A549 (cell line): ENCODE results near the gene MEGF8. TPM values are rescaled to one million over a fixed set of nuclear protein-coding genes. Genes with fewer than 3 reads are reported as not detected.

Source experiments
- ATAC-seq, 2 experiments: fragments of 200-7000 bp in 1 of 2; fragments of >200 bp in 1 of 2; cut with Nextera tagmentation in 1 of 2; cut with Tn5 transposase in 1 of 2; 3 replicates each; pipeline versions ENCODE4 v1.8.0 to v1.9.1; 2018 to 2020; ENCODE audit warnings: mild to moderate bottlenecking in 1 of 2, moderate library complexity in 1 of 2
- CTCF ChIA-PET: fragments of 300-600 bp; sonication (Branson Sonifier 250); formaldehyde crosslinking; extraction: SDS; loops from one replicate; lab custom pipeline; 2021; ENCODE audit warnings: antibody characterized with exemption, inconsistent platforms; lab: Yijun Ruan, JAX
- POLR2A ChIA-PET: fragments of 350-600 bp; formaldehyde crosslinking; extraction: SDS; loops from one replicate; lab custom pipeline; 2021; ENCODE audit warnings: antibody characterized with exemption, inconsistent platforms; lab: Yijun Ruan, JAX
- DNase-seq, 2 experiments: peaks; one replicate each; pipeline versions ENCODE4 v3.0.0 to v3.0.0-alpha.2; 2011 to 2016; ENCODE audit warnings: low read depth in 1 of 2, low spot score in 1 of 2
- FAIRE-seq: peaks from 2 replicates; lab custom pipeline; 2011; peaks lifted over from hg19 to GRCh38; lab: Jason Lieb, UNC
- H3K27ac ChIP-seq, 2 experiments: fragments of >200 bp; sonication (Bioruptor Twin); formaldehyde crosslinking; 3 replicates each; pipeline ENCODE4 v1.5.1; 2016 to 2017
- H3K4me1 ChIP-seq: fragments of >200 bp; sonication (Bioruptor Twin); formaldehyde crosslinking; 3 replicates; pipeline ENCODE4 v1.6.1; 2016
- H3K4me2 ChIP-seq: fragments of >200 bp; sonication (Bioruptor Twin); formaldehyde crosslinking; 3 replicates; pipeline ENCODE4 v1.6.1; 2016
- H3K4me3 ChIP-seq: fragments of >200 bp; sonication (Bioruptor Twin); formaldehyde crosslinking; 3 replicates; pipeline ENCODE4 v1.5.1; 2016
- H3K9me3 ChIP-seq: fragments of >200 bp; sonication (Bioruptor Twin); formaldehyde crosslinking; 3 replicates; pipeline ENCODE4 v1.6.1; 2016
- ESRRA ChIP-seq: fragments of 150-350 bp; IDR thresholded peaks from 2 replicates; pipeline ENCODE4 v1.6.1; 2014; ENCODE audit warnings: mild to moderate bottlenecking, low read length, borderline replicate concordance
- HOXA7 ChIP-seq: fragments of 250-450 bp; sonication (Bioruptor Pico); IDR thresholded peaks from 2 replicates; pipeline ENCODE4 v1.5.0; 2020; ENCODE audit warnings: mild to moderate bottlenecking, moderate library complexity
- JUN ChIP-seq, 2 experiments: fragments of >200 bp; sonication (Bioruptor Twin); formaldehyde crosslinking; IDR thresholded peaks; 2 replicates in 1 of 2; 3 replicates in 1 of 2; pipeline ENCODE4 v1.6.1; 2016 to 2017
- KDM5A ChIP-seq: fragments of 200-600 bp; sonication (generic); IDR thresholded peaks from 2 replicates; pipeline ENCODE4 v1.6.1; 2016; ENCODE audit warnings: antibody characterized with exemption, mild to moderate bottlenecking
- MAZ ChIP-seq: fragments of 150-350 bp; IDR thresholded peaks from 2 replicates; pipeline ENCODE4 v1.6.1; 2014; ENCODE audit warnings: antibody characterized with exemption, low read depth, low read length, borderline replicate concordance
- RFX5 ChIP-seq: fragments of 450-650 bp; IDR thresholded peaks from 2 replicates; pipeline ENCODE4 v1.7.1; 2014; ENCODE audit warnings: antibody characterized with exemption, mild to moderate bottlenecking, moderate library complexity
- RNF2 ChIP-seq: fragments of 200-600 bp; sonication (generic); IDR thresholded peaks from 2 replicates; pipeline ENCODE4 v1.6.1; 2016; ENCODE audit warnings: low read depth, mild to moderate bottlenecking, antibody characterized with exemption, moderate library complexity, borderline replicate concordance
- TFCP2L1 ChIP-seq: fragments of 250-450 bp; sonication (Bioruptor Pico); IDR thresholded peaks from 2 replicates; pipeline ENCODE4 v1.5.0; 2021; ENCODE audit warnings: mild to moderate bottlenecking
- WGBS: methylation state at CpG from one replicate; pipeline ENCODE4 v1.1.6; 2017; ENCODE audit errors: missing lambda C conversion rate; 5-methylcytosine and 5-hydroxymethylcytosine counted together
- polyA plus RNA-seq, 4 experiments: library from polyadenylated mRNA; depleted of rRNA in 3 of 4; stranded (reverse); fragments of >200 nt; fragmentation: RNase III in 1 of 4; extraction: RNeasy Plus Mini Kit Qiagen cat#74134 plus additional on column Dnase treatment in 1 of 4; gene quantifications; 2 replicates in 3 of 4; 3 replicates in 1 of 4; pipeline ENCODE4 v1.2.3, GENCODE V29; 2011 to 2017
- TF ChIP-seq, protein P1 (sequence below): IDR thresholded peaks from 2 replicates; pipeline ENCODE4 v1.6.1; 2012; ENCODE audit warnings: low read depth, borderline replicate concordance
- TF ChIP-seq, protein P2 (sequence below): fragments of 200-600 bp; sonication (generic); IDR thresholded peaks from 2 replicates; pipeline ENCODE4 v1.6.1; 2016; ENCODE audit warnings: antibody characterized with exemption, mild to moderate bottlenecking, moderate library complexity
- TF ChIP-seq, protein P3 (sequence below): IDR thresholded peaks from 2 replicates; pipeline ENCODE4 v1.6.1; 2012
- TF ChIP-seq, protein P4 (sequence below): fragments of >200 bp; sonication (Bioruptor Twin); formaldehyde crosslinking; IDR thresholded peaks from 3 replicates; pipeline ENCODE4 v1.6.1; 2016

MEGF8 gene
- polyA plus RNA-seq, 2 of the 4 experiments (the other 2 are of a cell fraction), result 10.4 to 27.2 TPM

DNA sequence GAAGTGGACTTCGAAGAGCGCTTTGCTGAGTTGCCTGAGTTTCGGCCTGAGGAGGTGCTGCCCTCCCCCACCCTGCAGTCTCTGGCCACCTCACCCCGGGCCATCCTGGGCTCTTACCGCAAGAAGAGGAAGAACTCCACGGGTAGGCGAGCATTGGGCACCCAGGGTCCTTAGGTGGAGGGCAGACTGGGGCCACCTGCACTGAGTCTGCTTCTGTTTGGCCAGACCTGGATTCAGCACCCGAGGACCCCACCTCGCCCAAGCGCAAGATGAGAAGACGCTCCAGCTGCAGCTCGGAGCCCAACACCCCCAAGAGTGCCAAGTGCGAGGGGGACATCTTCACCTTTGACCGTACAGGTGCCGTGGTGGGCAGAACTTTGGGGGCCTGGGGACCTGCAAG, 31.5 kb upstream of the MEGF8 start:
- CTCF ChIA-PET, result interaction anchor here (0.6 to 23.7 kb wide), 17 partner anchors 4 to 185 kb away, joined by 3 to 616 read pairs (median 6); partner anchors contain the start of genes GSK3A, PAFAH1B3, POU2F2 and PRR19
- 91% methylated on average over 15 of the region's 15 CpGs for WGBS
- no peak for FAIRE-seq

DNA sequence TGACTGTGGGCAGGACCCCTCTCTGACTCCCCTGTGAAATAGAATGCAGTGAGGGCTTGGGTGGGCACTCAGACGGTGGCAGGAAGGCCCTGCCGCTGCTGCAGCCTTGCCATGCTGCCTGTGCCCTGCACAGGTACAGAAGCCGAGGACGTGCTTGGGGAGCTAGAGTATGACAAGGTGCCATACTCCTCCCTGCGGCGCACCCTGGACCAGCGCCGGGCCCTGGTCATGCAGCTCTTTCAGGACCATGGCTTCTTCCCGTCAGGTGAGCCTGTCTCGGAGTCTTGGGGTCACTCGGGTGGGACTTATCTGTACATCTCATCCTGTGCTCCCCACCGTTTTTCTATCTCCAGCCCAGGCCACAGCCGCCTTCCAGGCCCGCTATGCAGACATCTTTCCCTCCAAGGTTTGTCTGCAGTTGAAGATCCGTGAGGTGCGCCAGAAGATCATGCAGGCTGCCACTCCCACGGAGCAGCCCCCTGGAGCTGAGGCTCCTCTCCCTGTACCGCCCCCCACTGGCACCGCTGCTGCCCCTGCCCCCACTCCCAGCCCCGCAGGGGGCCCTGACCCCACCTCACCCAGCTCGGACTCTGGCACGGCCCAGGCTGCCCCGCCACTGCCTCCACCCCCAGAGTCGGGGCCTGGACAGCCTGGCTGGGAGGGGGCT, 30.8 kb upstream of the MEGF8 start:
- H3K27ac ChIP-seq, result no peak overlapping the region
- ATAC-seq (no peak), FAIRE-seq (no peak)
- POLR2A ChIA-PET, result no interaction called here
- no peak overlapping the region for H3K4me2 ChIP-seq
- H3K9me3 ChIP-seq, result no peaks in the 10 kb centered on the region
- TF ChIP-seq JUN (IDR thresholded peaks at IDR 0.05), result 0 out of 5 replicates have a peak, but pooled peaks of 1 of the 2 experiments have one; percentile 3
- TF ChIP-seq, protein P1, sequence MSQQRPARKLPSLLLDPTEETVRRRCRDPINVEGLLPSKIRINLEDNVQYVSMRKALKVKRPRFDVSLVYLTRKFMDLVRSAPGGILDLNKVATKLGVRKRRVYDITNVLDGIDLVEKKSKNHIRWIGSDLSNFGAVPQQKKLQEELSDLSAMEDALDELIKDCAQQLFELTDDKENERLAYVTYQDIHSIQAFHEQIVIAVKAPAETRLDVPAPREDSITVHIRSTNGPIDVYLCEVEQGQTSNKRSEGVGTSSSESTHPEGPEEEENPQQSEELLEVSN, result no peak
- TF ChIP-seq, all 56 proteins: peak for 1
- WGBS, result 88% methylated on average over 22 of the region's 24 CpGs
- CTCF ChIA-PET, result interaction anchor here (0.9 to 23.7 kb wide), 20 partner anchors 4 to 186 kb away, joined by 3 to 616 read pairs (median 8); partner anchors contain the start of genes GSK3A, PAFAH1B3, POU2F2 and PRR19
- DNase-seq, result no peak
- Histone ChIP-seq H3K4me1 (peaks cover 8% of the 10 kb centered on the region), H3K4me3 (no peak overlapping the region)

More for the DNA sequence above, 31.5 kb upstream of the MEGF8 start:
- no peak overlapping the region for H3K4me3 ChIP-seq
- no peaks in the 10 kb centered on the region for H3K9me3 ChIP-seq
- POLR2A ChIA-PET, result interaction anchor here (1.5 kb wide), 1 partner anchor 8 kb away, joined by 4 read pairs; the partner anchor contains the start of genes PAFAH1B3 and PRR19
- TF ChIP-seq, protein P2, sequence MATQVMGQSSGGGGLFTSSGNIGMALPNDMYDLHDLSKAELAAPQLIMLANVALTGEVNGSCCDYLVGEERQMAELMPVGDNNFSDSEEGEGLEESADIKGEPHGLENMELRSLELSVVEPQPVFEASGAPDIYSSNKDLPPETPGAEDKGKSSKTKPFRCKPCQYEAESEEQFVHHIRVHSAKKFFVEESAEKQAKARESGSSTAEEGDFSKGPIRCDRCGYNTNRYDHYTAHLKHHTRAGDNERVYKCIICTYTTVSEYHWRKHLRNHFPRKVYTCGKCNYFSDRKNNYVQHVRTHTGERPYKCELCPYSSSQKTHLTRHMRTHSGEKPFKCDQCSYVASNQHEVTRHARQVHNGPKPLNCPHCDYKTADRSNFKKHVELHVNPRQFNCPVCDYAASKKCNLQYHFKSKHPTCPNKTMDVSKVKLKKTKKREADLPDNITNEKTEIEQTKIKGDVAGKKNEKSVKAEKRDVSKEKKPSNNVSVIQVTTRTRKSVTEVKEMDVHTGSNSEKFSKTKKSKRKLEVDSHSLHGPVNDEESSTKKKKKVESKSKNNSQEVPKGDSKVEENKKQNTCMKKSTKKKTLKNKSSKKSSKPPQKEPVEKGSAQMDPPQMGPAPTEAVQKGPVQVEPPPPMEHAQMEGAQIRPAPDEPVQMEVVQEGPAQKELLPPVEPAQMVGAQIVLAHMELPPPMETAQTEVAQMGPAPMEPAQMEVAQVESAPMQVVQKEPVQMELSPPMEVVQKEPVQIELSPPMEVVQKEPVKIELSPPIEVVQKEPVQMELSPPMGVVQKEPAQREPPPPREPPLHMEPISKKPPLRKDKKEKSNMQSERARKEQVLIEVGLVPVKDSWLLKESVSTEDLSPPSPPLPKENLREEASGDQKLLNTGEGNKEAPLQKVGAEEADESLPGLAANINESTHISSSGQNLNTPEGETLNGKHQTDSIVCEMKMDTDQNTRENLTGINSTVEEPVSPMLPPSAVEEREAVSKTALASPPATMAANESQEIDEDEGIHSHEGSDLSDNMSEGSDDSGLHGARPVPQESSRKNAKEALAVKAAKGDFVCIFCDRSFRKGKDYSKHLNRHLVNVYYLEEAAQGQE, result no peak
- no peak for TF ChIP-seq MAZ
- TF ChIP-seq KDM5A, result no peak
- no peak for TF ChIP-seq ESRRA
- no peak for TF ChIP-seq TFCP2L1 (CRISPR knock-in tag)
- no peak for TF ChIP-seq RNF2
- TF ChIP-seq, protein P1, result no peak
- TF ChIP-seq, protein P3, sequence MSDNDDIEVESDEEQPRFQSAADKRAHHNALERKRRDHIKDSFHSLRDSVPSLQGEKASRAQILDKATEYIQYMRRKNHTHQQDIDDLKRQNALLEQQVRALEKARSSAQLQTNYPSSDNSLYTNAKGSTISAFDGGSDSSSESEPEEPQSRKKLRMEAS, result no peak
- no peak for TF ChIP-seq RFX5
- TF ChIP-seq, protein P4, sequence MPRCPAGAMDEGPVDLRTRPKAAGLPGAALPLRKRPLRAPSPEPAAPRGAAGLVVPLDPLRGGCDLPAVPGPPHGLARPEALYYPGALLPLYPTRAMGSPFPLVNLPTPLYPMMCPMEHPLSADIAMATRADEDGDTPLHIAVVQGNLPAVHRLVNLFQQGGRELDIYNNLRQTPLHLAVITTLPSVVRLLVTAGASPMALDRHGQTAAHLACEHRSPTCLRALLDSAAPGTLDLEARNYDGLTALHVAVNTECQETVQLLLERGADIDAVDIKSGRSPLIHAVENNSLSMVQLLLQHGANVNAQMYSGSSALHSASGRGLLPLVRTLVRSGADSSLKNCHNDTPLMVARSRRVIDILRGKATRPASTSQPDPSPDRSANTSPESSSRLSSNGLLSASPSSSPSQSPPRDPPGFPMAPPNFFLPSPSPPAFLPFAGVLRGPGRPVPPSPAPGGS, result no peak
- H3K4me1 ChIP-seq, result peaks cover 8% of the 10 kb centered on the region
- no peak for DNase-seq
- ATAC-seq, result no peak
- H3K4me2 ChIP-seq, result no peak overlapping the region
- no peak overlapping the region for H3K27ac ChIP-seq

DNA sequence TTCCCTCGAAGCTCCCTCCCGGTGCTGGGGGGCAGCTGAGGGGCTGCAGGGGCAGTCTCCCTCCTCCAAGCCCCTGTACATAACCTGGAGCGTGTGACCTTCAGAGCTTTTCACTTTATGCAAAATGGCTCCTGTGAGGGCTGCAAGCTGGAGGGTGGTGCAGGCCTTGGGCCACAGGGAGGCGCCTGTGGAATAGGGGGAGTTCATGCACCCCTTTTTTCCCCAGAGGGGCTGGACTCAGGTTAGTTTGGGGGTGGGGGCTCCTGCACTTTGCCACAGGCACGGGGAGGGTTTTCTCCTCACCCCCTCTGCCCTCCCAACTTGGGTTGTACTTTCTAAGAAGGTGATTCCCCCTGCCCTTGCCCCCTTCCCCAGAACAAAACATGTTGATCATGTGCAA, 30.1 kb upstream of the MEGF8 start:
- no peak overlapping the region for H3K4me3 ChIP-seq
- ChIA-PET POLR2A (no interaction called here), CTCF (interaction anchor here (0.9 to 23.7 kb wide), 23 partner anchors 5 to 191 kb away, joined by 3 to 616 read pairs (median 6); partner anchors contain the start of genes GSK3A, PAFAH1B3, POU2F2 and PRR19)
- 53% methylated on average over 5 of the region's 5 CpGs for WGBS
- DNase-seq (no peak), FAIRE-seq (no peak), ATAC-seq (no peak)
- no peaks in the 10 kb centered on the region for H3K9me3 ChIP-seq
- no peak overlapping the region for H3K27ac ChIP-seq
- TF ChIP-seq HOXA7 (CRISPR knock-in tag) (no peak), KDM5A (no peak)
- TF ChIP-seq, protein P2, result no peak
- peaks cover 8% of the 10 kb centered on the region for H3K4me1 ChIP-seq
- H3K4me2 ChIP-seq, result no peak overlapping the region
